ENCODE measurements around the gene ABHD11.
A peak's percentile ranks its signal among the peaks of the same experiment; 100 is the strongest.

Gene ABHD11

DNA sequence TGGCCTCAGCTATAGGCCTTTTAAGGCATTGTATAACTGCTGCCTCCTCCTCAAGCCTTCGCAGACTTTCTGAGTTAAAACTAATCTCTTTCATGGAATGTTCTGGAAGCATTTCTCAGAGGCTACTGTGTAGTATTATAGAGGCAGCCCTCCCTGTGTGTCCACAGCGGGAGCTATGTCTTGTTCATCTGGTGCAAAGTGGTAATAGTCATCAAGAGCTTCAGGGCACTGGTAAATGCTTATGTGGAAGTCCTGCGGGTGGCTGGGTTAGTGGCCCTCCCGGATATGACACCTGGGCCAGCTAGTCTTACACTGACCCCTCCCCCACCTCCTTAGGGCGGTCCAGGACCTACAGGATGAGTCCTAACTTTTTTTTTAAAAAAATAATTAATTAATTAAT, 2.2 kb upstream of the ABHD11 start:
- no peak overlapping the region for H3K4me3 ChIP-seq (ENCODE audit: low read length)
- H3K27me3 ChIP-seq (replicated peaks; ENCODE audit: control insufficient read depth, insufficient read depth, low read length), result no peaks in the 10 kb centered on the region
- peaks cover 14% of the 10 kb centered on the region for H3K4me1 ChIP-seq (ENCODE audit: control insufficient read depth, insufficient read depth, low read length)
- H3K36me3 ChIP-seq (ENCODE audit: control insufficient read depth, insufficient read depth, low read length, severe bottlenecking), result peaks cover 5% of the 10 kb centered on the region
- no peak overlapping the region for H3K9ac ChIP-seq (ENCODE audit: low read length)
- no peak for DNase-seq (ENCODE audit: low read depth)
- H3K9me3 ChIP-seq (ENCODE audit: control insufficient read depth, low read length), result no peaks in the 10 kb centered on the region

GRCh38 chr7:73740212-73740611, 1.6 kb upstream of the ABHD11 start:
- no peak overlapping the region for H3K4me3 ChIP-seq (ENCODE audit: low read length)
- H3K9me3 ChIP-seq (ENCODE audit: control insufficient read depth, low read length), result no peaks in the 10 kb centered on the region
- H3K4me1 ChIP-seq (ENCODE audit: control insufficient read depth, insufficient read depth, low read length), result peaks cover 15% of the 10 kb centered on the region
- peaks cover 5% of the 10 kb centered on the region for H3K36me3 ChIP-seq (ENCODE audit: control insufficient read depth, insufficient read depth, low read length, severe bottlenecking)
- DNase-seq (ENCODE audit: low read depth), result no peak
- no peaks in the 10 kb centered on the region for H3K27me3 ChIP-seq (replicated peaks; ENCODE audit: control insufficient read depth, insufficient read depth, low read length)
- no peak overlapping the region for H3K9ac ChIP-seq (ENCODE audit: low read length)

GRCh38 chr7:73739387-73739767, 775 bp upstream of the ABHD11 start:
- no peak for DNase-seq (ENCODE audit: low read depth)
- peaks cover 21% of the 10 kb centered on the region for H3K4me1 ChIP-seq (ENCODE audit: control insufficient read depth, insufficient read depth, low read length)
- peaks cover 5% of the 10 kb centered on the region for H3K36me3 ChIP-seq (ENCODE audit: control insufficient read depth, insufficient read depth, low read length, severe bottlenecking)
- H3K27me3 ChIP-seq (replicated peaks; ENCODE audit: control insufficient read depth, insufficient read depth, low read length), result no peaks in the 10 kb centered on the region
- H3K4me3 ChIP-seq (ENCODE audit: low read length), result peak overlapping the region; percentile 94
- no peaks in the 10 kb centered on the region for H3K9me3 ChIP-seq (ENCODE audit: control insufficient read depth, low read length)
- peak overlapping the region; percentile 83 for H3K9ac ChIP-seq (ENCODE audit: low read length)

GRCh38 chr7:73738220-73738611, 386 bp downstream of the ABHD11 start:
- Histone ChIP-seq H3K4me3 (ENCODE audit: low read length) (peak overlapping the region; percentile 94), H3K27me3 (replicated peaks; ENCODE audit: control insufficient read depth, insufficient read depth, low read length) (no peaks in the 10 kb centered on the region), H3K9me3 (ENCODE audit: control insufficient read depth, low read length) (no peaks in the 10 kb centered on the region), H3K9ac (ENCODE audit: low read length) (peak overlapping the region; percentile 84), H3K4me1 (ENCODE audit: control insufficient read depth, insufficient read depth, low read length) (peaks cover 21% of the 10 kb centered on the region), H3K36me3 (ENCODE audit: control insufficient read depth, insufficient read depth, low read length, severe bottlenecking) (peaks cover 5% of the 10 kb centered on the region)
- DNase-seq (ENCODE audit: low read depth), result peak; percentile 78

GRCh38 chr7:73737491-73738219, 947 bp downstream of the ABHD11 start:
- H3K9me3 ChIP-seq (ENCODE audit: control insufficient read depth, low read length), result no peaks in the 10 kb centered on the region

GRCh38 chr7:73736885-73737284, 1.7 kb downstream of the ABHD11 start:
- H3K9ac ChIP-seq (ENCODE audit: low read length), result no peak overlapping the region
- no peaks in the 10 kb centered on the region for H3K27me3 ChIP-seq (replicated peaks; ENCODE audit: control insufficient read depth, insufficient read depth, low read length)
- no peak overlapping the region for H3K4me3 ChIP-seq (ENCODE audit: low read length)
- H3K9me3 ChIP-seq (ENCODE audit: control insufficient read depth, low read length), result no peaks in the 10 kb centered on the region
- no peak for DNase-seq (ENCODE audit: low read depth)
- peaks cover 13% of the 10 kb centered on the region for H3K4me1 ChIP-seq (ENCODE audit: control insufficient read depth, insufficient read depth, low read length)
- peaks cover 5% of the 10 kb centered on the region for H3K36me3 ChIP-seq (ENCODE audit: control insufficient read depth, insufficient read depth, low read length, severe bottlenecking)

More at GRCh38 chr7:73737491-73738219, 947 bp downstream of the ABHD11 start:
- no peaks in the 10 kb centered on the region for H3K27me3 ChIP-seq (replicated peaks; ENCODE audit: control insufficient read depth, insufficient read depth, low read length)
- peak overlapping the region; percentile 84 for H3K9ac ChIP-seq (ENCODE audit: low read length)
- peak overlapping the region; percentile 94 for H3K4me3 ChIP-seq (ENCODE audit: low read length)
- peaks cover 5% of the 10 kb centered on the region for H3K36me3 ChIP-seq (ENCODE audit: control insufficient read depth, insufficient read depth, low read length, severe bottlenecking)
- H3K4me1 ChIP-seq (ENCODE audit: control insufficient read depth, insufficient read depth, low read length), result peaks cover 16% of the 10 kb centered on the region
- no peak for DNase-seq (ENCODE audit: low read depth)

DNA sequence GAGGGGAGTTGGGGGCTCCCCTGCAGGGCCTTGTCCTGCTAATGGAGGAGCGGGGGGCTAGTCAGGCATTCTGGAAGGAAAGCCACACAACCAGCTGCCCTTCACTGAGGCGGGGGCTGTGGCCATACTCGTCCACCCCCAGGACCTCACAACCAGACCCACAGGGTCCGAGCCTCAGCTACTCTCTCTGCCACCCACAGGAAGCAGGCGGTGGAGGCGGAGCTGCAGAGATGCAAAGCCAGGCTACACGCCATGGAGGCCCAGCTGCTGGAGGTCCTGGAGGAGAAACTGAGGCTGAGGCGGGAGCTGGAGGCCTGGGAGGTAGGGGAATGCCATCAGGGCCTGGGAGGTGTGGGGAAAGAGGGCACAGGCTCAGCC, 3.1 kb downstream of the ABHD11 start:
- DNase-seq (ENCODE audit: low read depth), result no peak
- Histone ChIP-seq H3K4me3 (ENCODE audit: low read length) (no peak overlapping the region), H3K4me1 (ENCODE audit: control insufficient read depth, insufficient read depth, low read length) (peaks cover 16% of the 10 kb centered on the region), H3K9ac (ENCODE audit: low read length) (peak overlapping the region; percentile 73), H3K27me3 (replicated peaks; ENCODE audit: control insufficient read depth, insufficient read depth, low read length) (no peaks in the 10 kb centered on the region), H3K9me3 (ENCODE audit: control insufficient read depth, low read length) (no peaks in the 10 kb centered on the region), H3K36me3 (ENCODE audit: control insufficient read depth, insufficient read depth, low read length, severe bottlenecking) (peaks cover 5% of the 10 kb centered on the region)

DNA sequence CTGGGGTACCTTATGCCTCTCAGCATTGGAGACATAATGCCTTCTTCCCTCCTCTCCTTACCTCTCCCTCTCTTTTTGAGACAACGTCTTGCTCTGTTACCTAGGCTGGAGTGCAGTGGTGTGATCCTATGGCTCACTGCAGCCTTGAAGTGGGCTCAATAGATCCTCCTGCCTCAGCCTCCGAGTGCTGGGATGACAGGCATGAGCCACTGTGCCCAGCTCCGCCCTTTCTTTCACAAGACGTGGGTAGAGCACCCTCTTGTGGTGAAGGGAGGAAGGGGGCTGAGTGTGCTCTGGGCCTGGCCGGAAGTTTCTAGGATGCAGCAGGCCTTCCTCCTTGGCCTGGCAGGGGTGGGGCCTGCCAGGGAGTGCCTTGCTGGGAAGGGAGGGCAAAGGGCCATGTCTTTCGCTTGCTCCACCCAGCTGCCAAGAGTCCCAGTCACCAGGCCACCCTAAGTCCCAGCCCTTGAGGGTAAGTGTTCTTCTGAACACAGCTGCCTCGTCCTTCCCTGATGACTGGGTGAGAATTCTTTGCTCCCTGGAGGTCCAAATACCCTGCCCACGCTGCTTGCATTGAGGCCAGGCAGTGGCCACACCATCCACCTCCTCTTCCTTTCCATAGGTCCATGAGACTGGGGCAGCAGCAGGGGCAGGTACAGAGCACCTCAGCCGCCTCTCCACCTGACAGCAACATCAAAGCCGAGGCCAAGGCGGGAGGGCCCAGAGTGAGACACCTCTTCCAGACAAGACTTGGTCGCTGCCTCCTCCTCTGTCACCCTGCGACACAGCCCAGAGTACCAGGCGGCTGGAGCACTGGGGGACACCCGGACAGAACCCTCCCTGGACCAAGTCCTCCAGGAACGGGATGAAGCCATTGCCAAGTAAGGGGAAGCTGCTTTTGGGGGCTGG, 3.7 kb downstream of the ABHD11 start:
- DNase-seq (ENCODE audit: low read depth), result peak; percentile 90

GRCh38 chr7:73732397-73732796, 6.2 kb downstream of the ABHD11 start:
- no peak overlapping the region for H3K4me3 ChIP-seq (ENCODE audit: low read length)
- H3K9ac ChIP-seq (ENCODE audit: low read length), result no peak overlapping the region
- H3K27me3 ChIP-seq (replicated peaks; ENCODE audit: control insufficient read depth, insufficient read depth, low read length), result no peaks in the 10 kb centered on the region
- peaks cover 11% of the 10 kb centered on the region for H3K4me1 ChIP-seq (ENCODE audit: control insufficient read depth, insufficient read depth, low read length)
- H3K9me3 ChIP-seq (ENCODE audit: control insufficient read depth, low read length), result no peaks in the 10 kb centered on the region
- peaks cover 5% of the 10 kb centered on the region for H3K36me3 ChIP-seq (ENCODE audit: control insufficient read depth, insufficient read depth, low read length, severe bottlenecking)
- no peak for DNase-seq (ENCODE audit: low read depth)

More for the DNA sequence above, 3.7 kb downstream of the ABHD11 start:
- Histone ChIP-seq H3K36me3 (ENCODE audit: control insufficient read depth, insufficient read depth, low read length, severe bottlenecking) (peaks cover 5% of the 10 kb centered on the region), H3K4me3 (ENCODE audit: low read length) (no peak overlapping the region), H3K9ac (ENCODE audit: low read length) (peak overlapping the region; percentile 73), H3K9me3 (ENCODE audit: control insufficient read depth, low read length) (no peaks in the 10 kb centered on the region), H3K4me1 (ENCODE audit: control insufficient read depth, insufficient read depth, low read length) (peaks cover 16% of the 10 kb centered on the region), H3K27me3 (replicated peaks; ENCODE audit: control insufficient read depth, insufficient read depth, low read length) (no peaks in the 10 kb centered on the region)

GRCh38 chr7:73730485-73730884, 8.1 kb downstream of the ABHD11 start:
- Histone ChIP-seq H3K4me3 (ENCODE audit: low read length) (no peak overlapping the region), H3K27me3 (replicated peaks; ENCODE audit: control insufficient read depth, insufficient read depth, low read length) (no peaks in the 10 kb centered on the region), H3K36me3 (ENCODE audit: control insufficient read depth, insufficient read depth, low read length, severe bottlenecking) (no peaks in the 10 kb centered on the region), H3K9ac (ENCODE audit: low read length) (no peak overlapping the region), H3K9me3 (ENCODE audit: control insufficient read depth, low read length) (no peaks in the 10 kb centered on the region), H3K4me1 (ENCODE audit: control insufficient read depth, insufficient read depth, low read length) (peaks cover 11% of the 10 kb centered on the region)
- no peak for DNase-seq (ENCODE audit: low read depth)

DNA sequence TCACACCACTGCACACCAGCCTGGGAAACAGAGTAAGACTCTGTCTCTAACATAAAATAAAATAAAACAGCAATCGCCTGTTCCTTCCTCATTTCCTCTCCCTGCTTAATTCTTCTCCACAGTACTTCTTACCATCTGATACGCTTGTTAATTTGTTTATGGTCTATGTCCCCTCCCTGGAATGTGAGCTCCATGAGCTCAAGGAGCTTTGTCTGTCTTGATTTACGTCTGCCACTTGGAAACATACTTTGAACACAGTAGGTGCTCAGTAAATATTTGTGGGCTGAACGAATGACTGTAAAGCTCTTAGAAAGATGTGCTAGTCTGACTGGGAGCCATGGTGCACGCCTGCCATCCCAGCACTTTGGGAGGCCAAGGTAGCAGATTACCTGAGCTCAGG, 10.1 kb downstream of the ABHD11 start:
- no peaks in the 10 kb centered on the region for H3K27me3 ChIP-seq (replicated peaks; ENCODE audit: control insufficient read depth, insufficient read depth, low read length)
- no peak overlapping the region for H3K9ac ChIP-seq (ENCODE audit: low read length)
- DNase-seq (ENCODE audit: low read depth), result no peak
- no peaks in the 10 kb centered on the region for H3K9me3 ChIP-seq (ENCODE audit: control insufficient read depth, low read length)
- no peak overlapping the region for H3K4me3 ChIP-seq (ENCODE audit: low read length)
- H3K36me3 ChIP-seq (ENCODE audit: control insufficient read depth, insufficient read depth, low read length, severe bottlenecking), result no peaks in the 10 kb centered on the region
- peaks cover 4% of the 10 kb centered on the region for H3K4me1 ChIP-seq (ENCODE audit: control insufficient read depth, insufficient read depth, low read length)

Data from adipocyte (in vitro differentiated cells).